HCT116 (cell line): Measurements from ENCODE around the gene SDR42E2. TPM values are rescaled to one million over a fixed set of nuclear protein-coding genes. Genes with fewer than 3 reads are reported as not detected.

Experiments
- ATAC-seq: fragments of 200-7000 bp; cut with Tn5 transposase; 2 replicates; pipeline ENCODE4 v1.9.1; 2020; ENCODE audit warnings: mild to moderate bottlenecking, moderate library complexity
- BruUV-seq: library from RNA; stranded (reverse); fragments of 400-500 nt; replicated peaks from 2 replicates; lab custom pipeline; 2021; lab: Mats Ljungman, UMichigan
- CTCF ChIA-PET: fragments of 300-600 bp; sonication (Branson Sonifier 250); formaldehyde crosslinking; loops from one replicate; lab custom pipeline; 2021; ENCODE audit warnings: antibody characterized with exemption; lab: Charles Lee
- POLR2A ChIA-PET: fragments of 300-600, 350-600 bp; sonication (Branson Sonifier 250); formaldehyde crosslinking; loops from one replicate; lab custom pipeline; 2021; ENCODE audit warnings: antibody characterized with exemption; lab: Charles Lee
- RAD21 ChIA-PET, 2 experiments: fragments of 300-600 bp; sonication (Branson Sonifier 250); formaldehyde crosslinking; loops; one replicate each; lab custom pipeline; 2023; ENCODE audit warnings: low total read pairs in 2 of 2; ENCODE audit not compliant: uncharacterized antibody in 2 of 2, unreplicated experiment in 2 of 2, low non-redundant PET in 1 of 2; lab: Charles Lee
- DNase-seq: peaks from one replicate; pipeline ENCODE4 v3.0.0-alpha.2; 2010; ENCODE audit warnings: low read depth, low spot score
- H2AFZ ChIP-seq: fragments of 200-600 bp; shearing (Covaris generic), sonication (generic); 2 replicates; pipeline ENCODE4 v1.6.1; 2017; ENCODE audit warnings: low read depth, mixed run types, mixed read lengths, antibody characterized with exemption, low read length; ENCODE audit not compliant: poor library complexity, severe bottlenecking
- H3K27ac ChIP-seq: 2 replicates; pipeline ENCODE4 v1.5.1; 2012; ENCODE audit warnings: low read depth, low read length
- H3K27me3 ChIP-seq: fragments of 200-600 bp; sonication (generic); 2 replicates; pipeline ENCODE4 v1.6.1; 2016; ENCODE audit warnings: mixed run types, low read length, mixed read lengths; ENCODE audit not compliant: insufficient read depth
- H3K36me3 ChIP-seq, 2 experiments: fragments of 200-500 bp in 1 of 2; fragments of 200-600 bp in 1 of 2; sonication (Bioruptor generic) in 1 of 2; sonication (generic) in 1 of 2; 2 replicates each; pipeline versions ENCODE4 v1.5.1 to v1.6.1; 2014 to 2016; ENCODE audit warnings: low read length in 2 of 2, inconsistent platforms in 1 of 2, mixed read lengths in 1 of 2, mixed run types in 1 of 2; ENCODE audit not compliant: insufficient read depth in 2 of 2, control insufficient read depth in 1 of 2
- H3K4me1 ChIP-seq, 2 experiments: fragments of 200-600 bp in 1 of 2; sonication (generic) in 1 of 2; 2 replicates each; pipeline versions ENCODE4 v1.5.1 to v1.6.1; 2012 to 2017; ENCODE audit warnings: low read length in 2 of 2, inconsistent platforms in 1 of 2, mild to moderate bottlenecking in 1 of 2, mixed read lengths in 1 of 2, mixed run types in 1 of 2, moderate library complexity in 1 of 2; ENCODE audit not compliant: insufficient read depth in 2 of 2, control insufficient read depth in 1 of 2
- H3K4me2 ChIP-seq: fragments of 200-600 bp; sonication (generic); 2 replicates; pipeline ENCODE4 v1.6.1; 2017; ENCODE audit warnings: mixed run types, low read length, mixed read lengths
- H3K4me3 ChIP-seq, 2 experiments: fragments of 200-600 bp in 1 of 2; sonication (generic) in 1 of 2; replicated peaks in 1 of 2; 2 replicates each; pipeline ENCODE4 v1.5.1; 2011 to 2016; ENCODE audit warnings: low read length in 2 of 2, control low read depth in 1 of 2, low read depth in 1 of 2, mild to moderate bottlenecking in 1 of 2, mixed read lengths in 1 of 2, mixed run types in 1 of 2
- H3K79me2 ChIP-seq: fragments of 200-600 bp; sonication (generic); 2 replicates; pipeline ENCODE4 v1.6.1; 2017; ENCODE audit warnings: mild to moderate bottlenecking, mixed run types, low read length, moderate library complexity, mixed read lengths; ENCODE audit not compliant: insufficient read depth
- H3K9ac ChIP-seq: fragments of 200-600 bp; sonication (generic); 2 replicates; pipeline ENCODE4 v1.6.1; 2016; ENCODE audit warnings: low read length, mixed read lengths
- H3K9me2 ChIP-seq: fragments of 200-600 bp; sonication (generic), shearing (Covaris generic); 2 replicates; pipeline ENCODE4 v1.6.1; 2017; ENCODE audit warnings: mixed run types, mild to moderate bottlenecking, moderate library complexity; ENCODE audit not compliant: insufficient read depth
- H3K9me3 ChIP-seq, 2 experiments: fragments of 200-500 bp in 1 of 2; fragments of 200-600 bp in 1 of 2; sonication (Bioruptor generic) in 1 of 2; sonication (generic) in 1 of 2; 2 replicates each; pipeline ENCODE4 v1.6.1; 2014 to 2017; ENCODE audit warnings: low read length in 2 of 2, mixed read lengths in 2 of 2, inconsistent platforms in 1 of 2, low read depth in 1 of 2, mild to moderate bottlenecking in 1 of 2, mixed run types in 1 of 2, moderate library complexity in 1 of 2; ENCODE audit not compliant: control insufficient read depth in 1 of 2, insufficient read depth in 1 of 2
- H4K20me1 ChIP-seq: fragments of 200-600 bp; sonication (generic), shearing (Covaris generic); 2 replicates; pipeline ENCODE4 v1.6.1; 2017; ENCODE audit warnings: mixed run types, mild to moderate bottlenecking, moderate library complexity; ENCODE audit not compliant: insufficient read depth
- EZH2phosphoT487 ChIP-seq: fragments of 200-600 bp; IDR thresholded peaks from 2 replicates; pipeline ENCODE4 v1.6.1; 2018; ENCODE audit warnings: antibody characterized with exemption, borderline replicate concordance
- POLR2AphosphoS5 ChIP-seq: IDR thresholded peaks from 2 replicates; pipeline ENCODE4 v1.6.1; 2011; ENCODE audit warnings: mild to moderate bottlenecking, low read depth, low read length, moderate library complexity
- REST ChIP-seq: IDR thresholded peaks from 2 replicates; pipeline ENCODE4 v1.6.1; 2012; ENCODE audit warnings: low read depth
- YY1 ChIP-seq: IDR thresholded peaks from 2 replicates; pipeline ENCODE4 v1.6.1; 2011; ENCODE audit warnings: low read length, low read depth, moderate library complexity, mild to moderate bottlenecking; ENCODE audit not compliant: insufficient replicate concordance; ENCODE audit errors: extremely low read depth
- intact Hi-C: fragments of 100-400 bp; cut with micrococcal nuclease; formaldehyde crosslinking; loops from 2 replicates; pipeline ENCODE4 v1.10.0; 2022
- total RNA-seq: library from RNA; stranded (reverse); gene quantifications from one replicate; pipeline ENCODE4 v1.2.1, GENCODE V29; 2021; ENCODE audit not compliant: unreplicated experiment

SDR42E2 gene
- total RNA-seq, 1 experiment from 2014 or later = 0.27 TPM

GRCh38 chr16:22190081-22190775, 27.9 kb downstream of the SDR42E2 start:
- Histone ChIP-seq H3K9ac (peak overlapping the region; percentile 65), H4K20me1 (no peaks in the 10 kb centered on the region), H3K27ac (peak overlapping the region; percentile 67), H3K27me3 (no peaks in the 10 kb centered on the region), H3K4me2 (peak overlapping the region; percentile 96), H2AFZ (peak overlapping the region; percentile 17), H3K4me1 (peaks cover 20 to 32% of the 10 kb centered on the region in 2 experiments), H3K36me3 (no peaks in the 10 kb centered on the region), H3K4me3 (peak overlapping the region; percentile 51 to 67), H3K9me3 (no peaks in the 10 kb centered on the region), H3K9me2 (no peaks in the 10 kb centered on the region), H3K79me2 (no peaks in the 10 kb centered on the region)
- RAD21 ChIA-PET = no interaction called here
- POLR2A ChIA-PET = no interaction called here
- no TSS peak for BruUV-seq
- DNase-seq (no peak), ATAC-seq (peak; percentile 75)
- TF ChIP-seq POLR2AphosphoS5 (peak; percentile 46; the same call in 1 of the 2 replicates), EZH2phosphoT487 (no peak)
- CTCF ChIA-PET = interaction anchor here (1.1 to 2.6 kb wide), 4 partner anchors 110 to 787 kb away, joined by 3 to 29 read pairs (median 10); no protein-coding TSS in a partner anchor
- intact Hi-C loops = no loop called here

- POLR2A ChIA-PET = interaction anchor here (1.2 to 1.3 kb wide), 2 partner anchors 14 to 108 kb away, joined by 3 to 4 read pairs; no protein-coding TSS in a partner anchor
- peak overlapping the region; percentile 40 to 57 for H3K4me3 ChIP-seq
- ATAC-seq (peak; percentile 73), DNase-seq (peak; percentile 99)
- peak overlapping the region; percentile 67 for H3K27ac ChIP-seq
- TF ChIP-seq YY1 = peak; percentile 24
- 0 out of 2 replicates have a peak, but pooled peaks have one; percentile 26 for TF ChIP-seq POLR2AphosphoS5
- TF ChIP-seq REST = no peak
- H4K20me1 ChIP-seq = no peaks in the 10 kb centered on the region
- no peaks in the 10 kb centered on the region for H3K9me3 ChIP-seq
- no peaks in the 10 kb centered on the region for H3K79me2 ChIP-seq
- intact Hi-C loops = no loop called here
- H3K4me2 ChIP-seq = peak overlapping the region; percentile 96
- CTCF ChIA-PET = interaction anchor here (1.5 kb wide), 1 partner anchor 786 kb away, joined by 4 read pairs; no protein-coding TSS in a partner anchor
- RAD21 ChIA-PET = interaction anchor here (0.5 to 0.9 kb wide), 3 partner anchors 15 to 245 kb away, joined by 3 read pairs; partner anchors contain the start of gene EEF2K (in 1 of the 2)
- H3K9me2 ChIP-seq = no peaks in the 10 kb centered on the region
- no peak overlapping the region for H2AFZ ChIP-seq
- H3K9ac ChIP-seq = peak overlapping the region; percentile 70
- H3K36me3 ChIP-seq = no peaks in the 10 kb centered on the region
- no peaks in the 10 kb centered on the region for H3K27me3 ChIP-seq
- no TSS peak for BruUV-seq
- H3K4me1 ChIP-seq = peaks cover 20 to 37% of the 10 kb centered on the region in 2 experiments
Measured at GRCh38 chr16:22190776-22191531, 28.6 kb downstream of the SDR42E2 start.
